HCT116 (cell line): ENCODE results near the gene PRKCH. TPM values are rescaled to one million over a fixed set of nuclear protein-coding genes. Genes with fewer than 3 reads are reported as not detected.

Source experiments
- ATAC-seq: fragments of 200-7000 bp; cut with Tn5 transposase; 2 replicates; pipeline ENCODE4 v1.9.1; 2020; ENCODE audit warnings: mild to moderate bottlenecking, moderate library complexity
- BruUV-seq: library from RNA; stranded (reverse); fragments of 400-500 nt; replicated peaks from 2 replicates; lab custom pipeline; 2021; lab: Mats Ljungman, UMichigan
- CTCF ChIA-PET: fragments of 300-600 bp; sonication (Branson Sonifier 250); formaldehyde crosslinking; loops from one replicate; lab custom pipeline; 2021; ENCODE audit warnings: antibody characterized with exemption; lab: Charles Lee
- POLR2A ChIA-PET: fragments of 300-600, 350-600 bp; sonication (Branson Sonifier 250); formaldehyde crosslinking; loops from one replicate; lab custom pipeline; 2021; ENCODE audit warnings: antibody characterized with exemption; lab: Charles Lee
- RAD21 ChIA-PET, 2 experiments: fragments of 300-600 bp; sonication (Branson Sonifier 250); formaldehyde crosslinking; loops; one replicate each; lab custom pipeline; 2023; ENCODE audit warnings: low total read pairs in 2 of 2; ENCODE audit not compliant: uncharacterized antibody in 2 of 2, unreplicated experiment in 2 of 2, low non-redundant PET in 1 of 2; lab: Charles Lee
- DNase-seq: peaks from one replicate; pipeline ENCODE4 v3.0.0-alpha.2; 2010; ENCODE audit warnings: low read depth, low spot score
- H2AFZ ChIP-seq: fragments of 200-600 bp; shearing (Covaris generic), sonication (generic); 2 replicates; pipeline ENCODE4 v1.6.1; 2017; ENCODE audit warnings: low read depth, mixed run types, mixed read lengths, antibody characterized with exemption, low read length; ENCODE audit not compliant: poor library complexity, severe bottlenecking
- H3K27ac ChIP-seq: 2 replicates; pipeline ENCODE4 v1.5.1; 2012; ENCODE audit warnings: low read depth, low read length
- H3K27me3 ChIP-seq: fragments of 200-600 bp; sonication (generic); 2 replicates; pipeline ENCODE4 v1.6.1; 2016; ENCODE audit warnings: mixed run types, low read length, mixed read lengths; ENCODE audit not compliant: insufficient read depth
- H3K36me3 ChIP-seq, 2 experiments: fragments of 200-500 bp in 1 of 2; fragments of 200-600 bp in 1 of 2; sonication (Bioruptor generic) in 1 of 2; sonication (generic) in 1 of 2; 2 replicates each; pipeline versions ENCODE4 v1.5.1 to v1.6.1; 2014 to 2016; ENCODE audit warnings: low read length in 2 of 2, inconsistent platforms in 1 of 2, mixed read lengths in 1 of 2, mixed run types in 1 of 2; ENCODE audit not compliant: insufficient read depth in 2 of 2, control insufficient read depth in 1 of 2
- H3K4me1 ChIP-seq, 2 experiments: fragments of 200-600 bp in 1 of 2; sonication (generic) in 1 of 2; 2 replicates each; pipeline versions ENCODE4 v1.5.1 to v1.6.1; 2012 to 2017; ENCODE audit warnings: low read length in 2 of 2, inconsistent platforms in 1 of 2, mild to moderate bottlenecking in 1 of 2, mixed read lengths in 1 of 2, mixed run types in 1 of 2, moderate library complexity in 1 of 2; ENCODE audit not compliant: insufficient read depth in 2 of 2, control insufficient read depth in 1 of 2
- H3K4me2 ChIP-seq: fragments of 200-600 bp; sonication (generic); 2 replicates; pipeline ENCODE4 v1.6.1; 2017; ENCODE audit warnings: mixed run types, low read length, mixed read lengths
- H3K4me3 ChIP-seq, 2 experiments: fragments of 200-600 bp in 1 of 2; sonication (generic) in 1 of 2; replicated peaks in 1 of 2; 2 replicates each; pipeline ENCODE4 v1.5.1; 2011 to 2016; ENCODE audit warnings: low read length in 2 of 2, control low read depth in 1 of 2, low read depth in 1 of 2, mild to moderate bottlenecking in 1 of 2, mixed read lengths in 1 of 2, mixed run types in 1 of 2
- H3K79me2 ChIP-seq: fragments of 200-600 bp; sonication (generic); 2 replicates; pipeline ENCODE4 v1.6.1; 2017; ENCODE audit warnings: mild to moderate bottlenecking, mixed run types, low read length, moderate library complexity, mixed read lengths; ENCODE audit not compliant: insufficient read depth
- H3K9ac ChIP-seq: fragments of 200-600 bp; sonication (generic); 2 replicates; pipeline ENCODE4 v1.6.1; 2016; ENCODE audit warnings: low read length, mixed read lengths
- H3K9me2 ChIP-seq: fragments of 200-600 bp; sonication (generic), shearing (Covaris generic); 2 replicates; pipeline ENCODE4 v1.6.1; 2017; ENCODE audit warnings: mixed run types, mild to moderate bottlenecking, moderate library complexity; ENCODE audit not compliant: insufficient read depth
- H3K9me3 ChIP-seq, 2 experiments: fragments of 200-500 bp in 1 of 2; fragments of 200-600 bp in 1 of 2; sonication (Bioruptor generic) in 1 of 2; sonication (generic) in 1 of 2; 2 replicates each; pipeline ENCODE4 v1.6.1; 2014 to 2017; ENCODE audit warnings: low read length in 2 of 2, mixed read lengths in 2 of 2, inconsistent platforms in 1 of 2, low read depth in 1 of 2, mild to moderate bottlenecking in 1 of 2, mixed run types in 1 of 2, moderate library complexity in 1 of 2; ENCODE audit not compliant: control insufficient read depth in 1 of 2, insufficient read depth in 1 of 2
- H4K20me1 ChIP-seq: fragments of 200-600 bp; sonication (generic), shearing (Covaris generic); 2 replicates; pipeline ENCODE4 v1.6.1; 2017; ENCODE audit warnings: mixed run types, mild to moderate bottlenecking, moderate library complexity; ENCODE audit not compliant: insufficient read depth
- EGR1 ChIP-seq: IDR thresholded peaks from 2 replicates; pipeline ENCODE4 v1.6.1; 2012; ENCODE audit warnings: low read depth
- EZH2phosphoT487 ChIP-seq: fragments of 200-600 bp; IDR thresholded peaks from 2 replicates; pipeline ENCODE4 v1.6.1; 2018; ENCODE audit warnings: antibody characterized with exemption, borderline replicate concordance
- FOSL1 ChIP-seq: IDR thresholded peaks from 2 replicates; pipeline ENCODE4 v1.6.1; 2012; ENCODE audit warnings: low read depth
- MAX ChIP-seq: IDR thresholded peaks from 2 replicates; pipeline ENCODE4 v1.6.1; 2012
- POLR2A ChIP-seq: IDR thresholded peaks from 2 replicates; pipeline ENCODE4 v1.7.0; 2011; ENCODE audit warnings: borderline replicate concordance; ENCODE audit not compliant: insufficient read depth, insufficient read length; ENCODE audit errors: extremely low read depth
- POLR2AphosphoS5 ChIP-seq: IDR thresholded peaks from 2 replicates; pipeline ENCODE4 v1.6.1; 2011; ENCODE audit warnings: mild to moderate bottlenecking, low read depth, low read length, moderate library complexity
- RAD21 ChIP-seq: IDR thresholded peaks from 2 replicates; pipeline ENCODE4 v1.6.1; 2012; ENCODE audit warnings: low read depth, mild to moderate bottlenecking
- REST ChIP-seq: IDR thresholded peaks from 2 replicates; pipeline ENCODE4 v1.6.1; 2012; ENCODE audit warnings: low read depth
- SIN3A ChIP-seq: IDR thresholded peaks from 2 replicates; pipeline ENCODE4 v1.6.1; 2012; ENCODE audit warnings: low read depth
- SP1 ChIP-seq: IDR thresholded peaks from 2 replicates; pipeline ENCODE4 v1.6.1; 2012; ENCODE audit warnings: low read depth
- SRF ChIP-seq: IDR thresholded peaks from 2 replicates; pipeline ENCODE4 v1.6.1; 2012; ENCODE audit warnings: low read depth
- YY1 ChIP-seq: IDR thresholded peaks from 2 replicates; pipeline ENCODE4 v1.6.1; 2011; ENCODE audit warnings: low read length, low read depth, moderate library complexity, mild to moderate bottlenecking; ENCODE audit not compliant: insufficient replicate concordance; ENCODE audit errors: extremely low read depth
- ZNF274 ChIP-seq: fragments of 200-500 bp; sonication (Bioruptor generic); IDR thresholded peaks from 2 replicates; pipeline ENCODE4 v1.6.1; 2014; ENCODE audit warnings: mild to moderate bottlenecking, low read depth, low read length, inconsistent platforms
- intact Hi-C: fragments of 100-400 bp; cut with micrococcal nuclease; formaldehyde crosslinking; loops from 2 replicates; pipeline ENCODE4 v1.10.0; 2022
- total RNA-seq: library from RNA; stranded (reverse); gene quantifications from one replicate; pipeline ENCODE4 v1.2.1, GENCODE V29; 2021; ENCODE audit not compliant: unreplicated experiment
- TF ChIP-seq, protein P1 (sequence below): IDR thresholded peaks from 2 replicates; pipeline ENCODE4 v1.6.1; 2011; ENCODE audit warnings: mild to moderate bottlenecking, low read length, moderate library complexity; ENCODE audit not compliant: insufficient replicate concordance; ENCODE audit errors: extremely low read depth

The PRKCH gene
- total RNA-seq, 1 experiment from 2014 or later, result 16.6 TPM

- Histone ChIP-seq H3K9me2 (no peaks in the 10 kb centered on the region), H3K4me2 (no peak overlapping the region), H3K36me3 (no peaks in the 10 kb centered on the region), H3K4me3 (no peak overlapping the region), H3K27me3 (no peaks in the 10 kb centered on the region), H3K4me1 (peaks cover 43 to 50% of the 10 kb centered on the region in 2 experiments), H2AFZ (no peak overlapping the region), H3K9me3 (no peaks in the 10 kb centered on the region), H3K27ac (no peak overlapping the region), H3K79me2 (no peaks in the 10 kb centered on the region), H4K20me1 (no peaks in the 10 kb centered on the region), H3K9ac (no peak overlapping the region)
- ATAC-seq (no peak), DNase-seq (no peak)
- ChIA-PET RAD21 (no interaction called here), CTCF (interaction anchor here (1.3 to 3.5 kb wide), 3 partner anchors 88 to 363 kb away, joined by 3 to 19 read pairs (median 5); no protein-coding TSS in a partner anchor), POLR2A (no interaction called here)
- no TSS peak for BruUV-seq
- intact Hi-C loops, result loop anchor here (1.0 to 5.0 kb wide), 3 partner anchors 88 to 363 kb away; no protein-coding TSS in a partner anchor
- TF ChIP-seq SP1, result no peak
- TF ChIP-seq EGR1, result no peak
- TF ChIP-seq, protein P1, sequence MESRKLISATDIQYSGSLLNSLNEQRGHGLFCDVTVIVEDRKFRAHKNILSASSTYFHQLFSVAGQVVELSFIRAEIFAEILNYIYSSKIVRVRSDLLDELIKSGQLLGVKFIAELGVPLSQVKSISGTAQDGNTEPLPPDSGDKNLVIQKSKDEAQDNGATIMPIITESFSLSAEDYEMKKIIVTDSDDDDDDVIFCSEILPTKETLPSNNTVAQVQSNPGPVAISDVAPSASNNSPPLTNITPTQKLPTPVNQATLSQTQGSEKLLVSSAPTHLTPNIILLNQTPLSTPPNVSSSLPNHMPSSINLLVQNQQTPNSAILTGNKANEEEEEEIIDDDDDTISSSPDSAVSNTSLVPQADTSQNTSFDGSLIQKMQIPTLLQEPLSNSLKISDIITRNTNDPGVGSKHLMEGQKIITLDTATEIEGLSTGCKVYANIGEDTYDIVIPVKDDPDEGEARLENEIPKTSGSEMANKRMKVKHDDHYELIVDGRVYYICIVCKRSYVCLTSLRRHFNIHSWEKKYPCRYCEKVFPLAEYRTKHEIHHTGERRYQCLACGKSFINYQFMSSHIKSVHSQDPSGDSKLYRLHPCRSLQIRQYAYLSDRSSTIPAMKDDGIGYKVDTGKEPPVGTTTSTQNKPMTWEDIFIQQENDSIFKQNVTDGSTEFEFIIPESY, result no peak
- no peak for TF ChIP-seq YY1
- TF ChIP-seq SRF, result no peak
- TF ChIP-seq ZNF274, result no peak
- TF ChIP-seq MAX, result no peak
- TF ChIP-seq FOSL1, result no peak
- no peak for TF ChIP-seq REST
- TF ChIP-seq SIN3A, result no peak
- no peak for TF ChIP-seq POLR2AphosphoS5
- TF ChIP-seq POLR2A, result no peak
- TF ChIP-seq RAD21, result no peak
- no peak for TF ChIP-seq EZH2phosphoT487
Observed at GRCh38 chr14:61474701-61475100, 153.3 kb downstream of the PRKCH start.
